Stimulated activated CD8-positive, alpha-beta memory T cell treated with anti-CD3 and anti-CD28 coated beads, Interleukin-7, amount 100 ng/mL, for 1 hour (primary cell): ENCODE measurements around the gene SLC12A5.
"Not testable (repeated sequence)": the region's sequence is repeated elsewhere in the genome, so short reads cannot be mapped to it uniquely, and the experiment has no call there.

Experiments
- DNase-seq, 2 donors: peaks; one replicate each; pipeline ENCODE4 v3.0.0-alpha.2; 2020; ENCODE audit warnings: low read depth in 2 of 2

Gene SLC12A5

GRCh38 chr20:46028772-46029371 is at the start of gene SLC12A5:
TSS of gene SLC12A5 (plus strand) at chr20:46029215. CDS start at chr20:46029345, 130 bp downstream.
- no peak for DNase-seq

GRCh38 chr20:45981261-45981660 is 47.8 kb upstream of the SLC12A5 start:
- DNase-seq, result no peak

GRCh38 chr20:45983279-45983743 is 45.7 kb upstream of the SLC12A5 start:
- no peak for DNase-seq

GRCh38 chr20:45985573-45985972 is 43.4 kb upstream of the SLC12A5 start:
- DNase-seq, result no peak

GRCh38 chr20:45987108-45987780 is 41.8 kb upstream of the SLC12A5 start:
- DNase-seq, result peak in 1 of 2 donors; percentile 64

- DNase-seq, result not testable (repeated sequence)
Measured at GRCh38 chr20:45988830-45989229, 40.2 kb upstream of the SLC12A5 start.

GRCh38 chr20:45991616-45992015 is 37.4 kb upstream of the SLC12A5 start:
- DNase-seq, result no peak

GRCh38 chr20:45993197-45993951 is 35.6 kb upstream of the SLC12A5 start:
- no peak for DNase-seq

GRCh38 chr20:45994761-45995493 is 34.1 kb upstream of the SLC12A5 start:
- DNase-seq, result no peak

GRCh38 chr20:45995495-45996097 is 33.4 kb upstream of the SLC12A5 start:
- not testable (repeated sequence) for DNase-seq

- no peak for DNase-seq
Measured at GRCh38 chr20:45997187-45997586, 31.8 kb upstream of the SLC12A5 start.

GRCh38 chr20:45998337-45998736 is 30.7 kb upstream of the SLC12A5 start:
- no peak for DNase-seq

- DNase-seq, result no peak
Measured at GRCh38 chr20:45998761-45999160, 30.3 kb upstream of the SLC12A5 start.

- no peak for DNase-seq
Measured at GRCh38 chr20:45999557-46000261, 29.3 kb upstream of the SLC12A5 start.

GRCh38 chr20:46000262-46000996 is 28.6 kb upstream of the SLC12A5 start:
- no peak for DNase-seq

GRCh38 chr20:46001498-46001897 is 27.5 kb upstream of the SLC12A5 start:
- no peak for DNase-seq

GRCh38 chr20:46002008-46002407 is 27.0 kb upstream of the SLC12A5 start:
- no peak for DNase-seq

GRCh38 chr20:46004187-46004586 is 24.8 kb upstream of the SLC12A5 start:
- no peak for DNase-seq

GRCh38 chr20:46004889-46005473 is 24.0 kb upstream of the SLC12A5 start:
- DNase-seq, result no peak
